Stimulated activated CD8-positive, alpha-beta memory T cell treated with anti-CD3 and anti-CD28 coated beads, Interleukin-12 subunit alpha, Interleukin-12 subunit beta, amount 100 ng/mL, for 4 hours (primary cell): ENCODE measurements around the gene MAP4K4.

Experiments
- DNase-seq: peaks from one replicate; pipeline ENCODE4 v3.0.0-alpha.2; 2020; ENCODE audit warnings: low read depth

MAP4K4 gene

DNA sequence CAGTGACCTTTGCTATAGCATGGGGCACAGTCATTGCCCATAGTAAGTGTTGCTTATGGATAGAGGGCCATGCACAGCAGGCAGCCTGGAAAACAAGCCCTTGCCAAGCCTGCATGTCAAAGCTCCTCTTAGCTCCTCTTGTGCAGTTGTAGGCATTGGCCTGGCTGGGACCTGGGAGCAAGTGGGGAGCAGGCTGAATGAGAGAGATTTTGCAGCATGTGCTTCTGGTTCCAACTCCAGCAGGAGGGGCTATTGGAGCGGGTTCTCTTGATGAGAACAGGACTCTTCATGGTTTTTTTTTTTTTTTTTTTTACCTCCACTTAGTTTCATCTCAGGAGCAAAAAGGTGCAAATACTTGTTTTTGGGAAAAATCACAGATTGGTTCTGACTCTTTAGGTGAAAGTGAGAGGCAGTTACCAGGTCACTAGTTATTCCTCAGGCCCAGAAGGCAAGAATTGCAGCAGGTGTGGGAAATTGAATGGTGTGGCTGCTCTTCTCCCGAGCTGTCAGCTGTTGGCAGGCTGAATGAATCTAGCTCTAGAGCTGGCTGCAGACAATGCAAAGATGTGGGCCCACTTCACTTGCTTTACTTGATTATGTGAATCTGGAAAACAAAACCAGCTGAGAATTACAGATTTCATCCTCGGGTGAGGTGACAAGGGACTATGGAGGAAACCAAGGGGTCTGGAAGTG lies 95.9 kb downstream of the MAP4K4 start:
- DNase-seq: no peak

DNA sequence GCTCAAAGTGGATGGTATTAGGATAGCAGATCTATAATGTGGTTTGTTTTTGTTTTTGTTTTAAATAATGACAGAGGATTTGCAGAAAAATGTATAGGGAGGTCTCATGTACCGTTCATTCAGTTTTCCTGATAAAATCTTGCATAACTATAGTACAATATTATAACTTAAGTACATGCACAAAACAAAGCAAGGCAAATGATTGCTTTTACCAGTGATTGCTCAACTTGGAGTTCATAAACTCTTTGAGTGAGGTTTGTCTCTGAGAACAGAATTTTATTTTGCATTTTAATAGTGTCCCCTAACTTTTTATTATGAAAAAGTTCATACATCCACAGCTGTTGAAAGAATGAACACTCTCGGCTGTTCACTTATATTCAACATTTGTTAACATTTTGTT lies 96.6 kb downstream of the MAP4K4 start:
- no peak for DNase-seq

DNA sequence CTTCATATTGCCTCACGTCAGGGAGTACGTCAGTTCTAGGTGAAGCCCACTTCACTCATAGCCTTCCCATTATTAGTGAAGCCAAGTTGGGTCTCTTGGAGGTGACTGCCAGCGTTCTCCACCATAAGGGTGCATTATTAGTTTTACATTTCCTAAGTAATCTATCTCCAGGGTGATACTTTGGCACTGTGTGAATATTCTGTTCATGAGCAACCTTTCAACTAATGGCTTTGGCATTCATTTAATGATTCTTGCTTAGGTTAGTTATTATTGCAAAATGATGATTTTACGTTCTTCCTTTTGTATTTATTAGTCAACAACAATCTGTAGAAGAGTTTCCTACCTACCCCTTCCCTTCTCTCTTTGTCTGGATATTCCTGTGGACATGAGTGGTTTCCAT lies 97.5 kb downstream of the MAP4K4 start:
- DNase-seq: no peak

DNA sequence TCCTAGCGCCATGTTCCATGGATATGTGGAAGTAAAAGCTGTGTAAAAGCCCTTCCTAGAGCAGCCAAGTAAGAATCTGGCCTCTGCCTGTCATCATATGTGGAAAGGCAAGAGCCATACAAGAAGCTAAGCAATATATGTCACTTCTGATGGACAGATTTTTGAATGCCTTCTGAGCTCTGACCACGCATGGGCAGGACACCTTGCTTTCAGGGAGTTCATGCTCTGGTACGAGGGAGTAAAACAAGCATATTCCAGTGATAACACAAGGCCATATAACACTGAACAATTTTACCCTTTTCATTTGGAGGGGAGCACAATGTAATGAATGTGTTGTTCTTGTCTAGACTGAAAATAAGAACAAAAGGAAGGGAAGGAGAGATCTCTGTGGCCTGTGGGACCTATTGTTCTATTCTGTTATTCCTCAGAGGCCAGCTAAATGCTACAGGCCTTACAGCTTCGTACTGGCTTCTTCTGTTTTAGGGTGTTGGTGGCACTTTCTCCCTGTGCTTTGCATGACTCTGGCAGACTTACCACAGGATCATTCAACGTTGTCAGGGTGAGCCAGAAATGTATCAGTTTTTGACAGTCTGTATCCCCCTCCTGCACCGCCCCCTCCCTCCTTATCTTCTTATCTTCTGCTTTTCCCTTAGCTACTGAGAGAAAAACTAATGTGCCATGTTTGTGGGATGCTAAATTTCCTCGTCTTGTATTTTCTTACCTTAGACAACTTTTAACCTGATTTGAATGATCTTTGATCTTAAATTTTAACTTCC lies 99.5 kb downstream of the MAP4K4 start:
- DNase-seq: no peak

DNA sequence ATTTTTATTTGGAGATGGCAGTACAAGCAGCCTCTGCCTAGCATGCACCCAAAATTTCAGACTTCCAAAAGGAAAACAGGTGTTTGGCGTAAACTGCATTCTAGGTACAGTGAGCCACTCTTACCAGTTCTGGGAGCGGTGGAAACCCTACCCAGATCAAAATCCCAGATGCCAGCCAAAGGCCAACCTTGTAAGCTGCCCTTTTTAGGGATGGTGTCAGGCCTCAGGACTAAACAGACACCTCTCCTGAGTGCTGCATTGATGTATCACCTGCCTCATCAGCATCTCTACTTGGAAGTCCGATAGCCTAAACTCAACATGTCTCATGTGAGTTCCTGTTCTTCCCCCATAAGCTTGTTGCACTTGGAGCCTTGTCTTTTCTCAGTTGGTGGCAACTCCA lies 104.0 kb downstream of the MAP4K4 start:
- no peak for DNase-seq

DNA sequence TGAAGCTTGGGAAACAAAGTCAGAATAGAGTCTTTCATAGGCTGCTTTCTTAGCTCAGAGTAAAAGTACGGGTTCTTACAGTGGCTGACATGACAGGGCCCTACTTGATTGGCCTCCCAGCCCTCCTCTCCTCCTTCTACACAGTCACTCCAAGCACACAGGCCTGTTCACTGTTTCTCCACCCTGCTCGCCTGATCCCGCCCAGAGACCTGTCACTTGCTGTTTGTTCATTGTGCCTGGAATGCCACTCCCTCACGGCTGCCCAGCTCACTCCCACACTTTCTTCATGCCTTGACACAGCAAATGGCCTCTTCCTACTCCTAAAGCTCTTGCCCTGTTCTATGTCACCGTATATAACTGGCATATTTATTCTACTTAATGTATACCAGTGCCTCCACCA lies 104.8 kb downstream of the MAP4K4 start:
- no peak for DNase-seq

DNA sequence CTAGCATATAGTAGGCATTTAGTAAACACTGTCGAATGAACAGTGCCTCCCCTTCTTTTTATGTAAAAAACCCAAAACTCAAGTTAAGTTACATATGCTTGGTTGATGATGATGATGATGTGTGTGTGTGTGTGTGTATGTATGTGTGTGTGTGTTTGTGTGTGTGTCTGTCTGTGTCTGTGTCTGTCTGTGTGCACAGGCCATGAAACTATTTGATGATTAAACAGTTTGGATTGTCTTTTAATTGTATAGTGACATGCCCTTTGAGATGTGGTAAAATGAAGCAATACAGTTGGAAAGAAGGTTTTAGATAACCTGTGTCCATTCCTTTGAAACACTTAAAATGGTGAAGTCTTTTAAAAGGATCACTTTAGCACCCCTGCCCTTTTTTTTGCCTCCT lies 105.6 kb downstream of the MAP4K4 start:
- DNase-seq: no peak

DNA sequence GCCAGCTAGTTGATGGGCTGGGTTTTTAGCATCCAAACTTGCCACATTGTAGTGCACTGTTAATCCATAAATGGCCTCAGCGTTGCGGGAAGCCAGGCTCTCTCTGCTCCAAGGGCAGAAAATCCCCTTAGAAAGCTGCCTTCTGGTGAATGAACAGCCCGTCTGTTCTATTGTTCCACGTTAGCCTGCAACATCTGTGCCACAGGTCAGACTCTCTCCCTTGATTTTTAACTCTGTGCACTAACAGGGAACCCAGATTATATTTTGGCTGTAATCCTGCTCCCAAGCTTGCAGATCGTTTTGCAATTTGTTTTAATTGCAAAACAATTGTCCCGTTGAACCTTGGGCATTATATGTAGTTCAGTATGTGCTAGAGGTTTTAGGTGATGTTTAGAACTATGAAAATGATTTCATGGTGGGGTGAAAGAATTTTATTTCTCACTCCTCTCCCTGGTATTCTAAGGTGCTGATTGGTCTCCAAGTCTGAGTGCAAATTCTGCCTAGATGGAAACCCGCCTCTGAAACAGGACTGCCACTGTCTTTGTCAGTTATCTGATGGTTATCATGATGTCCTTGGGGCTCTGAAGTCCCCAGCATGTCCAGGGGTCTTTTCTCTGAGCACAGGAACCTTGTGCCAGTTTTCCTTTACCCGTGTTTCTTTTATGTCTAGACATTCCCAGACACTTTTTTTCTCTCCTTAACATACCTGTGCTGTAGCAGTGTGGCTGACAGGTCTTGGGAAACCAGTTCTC lies 106.6 kb downstream of the MAP4K4 start:
- DNase-seq: no peak

DNA sequence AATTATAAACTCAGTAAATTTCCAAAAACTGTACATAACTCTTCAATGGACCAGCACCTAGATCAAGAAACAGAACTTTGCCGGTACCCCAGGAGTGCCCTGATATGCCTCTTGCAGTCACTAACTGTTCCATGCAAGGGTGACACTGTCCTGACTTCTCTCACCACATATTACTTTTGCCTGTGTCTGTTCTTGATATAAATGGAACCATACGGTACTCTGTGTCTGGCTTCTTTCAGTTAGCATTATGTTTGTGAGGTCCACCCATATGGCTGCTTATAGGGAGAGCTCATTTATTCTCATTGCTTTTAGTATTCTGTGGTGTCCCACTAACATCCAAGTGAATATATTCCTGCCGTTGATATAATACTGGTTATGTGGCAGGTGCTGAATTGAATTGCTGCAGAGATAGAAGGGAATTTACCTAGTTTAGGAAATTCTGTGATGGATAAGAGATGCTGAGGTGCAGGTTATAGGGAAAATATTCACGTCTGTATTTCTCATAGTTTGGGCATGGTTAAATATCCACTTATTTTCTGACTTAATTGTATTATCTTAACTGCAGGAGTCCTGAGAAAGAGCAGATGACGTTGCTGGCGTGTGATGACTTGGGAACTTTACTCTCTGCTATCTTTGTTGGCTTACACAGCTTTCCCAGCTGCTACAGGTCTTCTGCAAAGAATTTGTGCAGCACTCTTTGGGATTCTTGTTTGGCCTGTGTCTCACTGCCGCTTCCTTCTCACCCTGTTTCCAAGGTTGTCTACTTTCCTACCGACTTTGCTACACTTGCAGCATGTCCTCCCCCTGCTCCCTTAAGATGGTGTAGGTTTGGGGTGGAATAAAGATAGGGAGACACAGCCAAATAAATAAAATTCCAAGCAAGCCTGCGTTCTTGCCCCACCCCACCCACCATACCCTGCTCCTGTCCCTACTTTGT lies 107.9 kb downstream of the MAP4K4 start:
- no peak for DNase-seq

DNA sequence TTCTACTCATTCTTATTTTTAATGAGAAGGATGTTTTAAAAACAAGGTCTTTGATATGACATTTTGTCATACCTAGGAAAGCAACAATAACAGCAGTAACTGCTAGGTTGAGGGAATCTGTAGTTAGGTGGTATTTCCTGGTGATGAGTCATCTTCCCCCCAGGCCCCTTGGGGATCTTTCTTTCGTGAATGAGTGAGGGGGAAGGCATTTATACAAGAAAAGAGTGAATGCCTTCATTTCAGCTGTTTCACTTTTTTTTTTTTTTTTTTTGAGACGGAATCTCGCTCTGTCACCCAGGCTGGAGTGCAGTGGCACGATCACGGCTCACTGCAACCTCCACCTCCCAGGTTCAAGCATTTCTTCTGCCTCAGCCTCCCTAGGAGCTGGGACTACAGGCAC lies 108.6 kb downstream of the MAP4K4 start:
- no peak for DNase-seq

DNA sequence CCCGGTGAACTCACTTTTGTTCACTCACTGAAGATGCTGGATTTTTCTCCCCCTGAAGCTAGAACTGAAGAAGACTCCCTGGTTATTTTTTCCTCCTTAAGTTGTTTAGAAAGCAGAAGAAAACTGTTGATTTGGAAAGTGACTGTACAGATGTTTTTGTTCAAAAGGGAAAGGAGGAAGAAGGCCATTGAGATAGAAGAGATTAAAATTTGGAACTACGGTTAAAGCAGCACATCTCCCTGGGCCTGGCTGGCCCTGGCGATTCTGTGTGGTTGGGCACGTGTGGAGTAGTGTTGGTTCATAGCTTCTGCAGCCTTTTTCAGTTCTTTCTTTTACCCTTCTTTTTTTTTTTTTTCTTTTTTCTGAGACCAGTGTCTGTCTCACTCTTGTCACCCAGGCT lies 109.2 kb downstream of the MAP4K4 start:
- DNase-seq: no peak

DNA sequence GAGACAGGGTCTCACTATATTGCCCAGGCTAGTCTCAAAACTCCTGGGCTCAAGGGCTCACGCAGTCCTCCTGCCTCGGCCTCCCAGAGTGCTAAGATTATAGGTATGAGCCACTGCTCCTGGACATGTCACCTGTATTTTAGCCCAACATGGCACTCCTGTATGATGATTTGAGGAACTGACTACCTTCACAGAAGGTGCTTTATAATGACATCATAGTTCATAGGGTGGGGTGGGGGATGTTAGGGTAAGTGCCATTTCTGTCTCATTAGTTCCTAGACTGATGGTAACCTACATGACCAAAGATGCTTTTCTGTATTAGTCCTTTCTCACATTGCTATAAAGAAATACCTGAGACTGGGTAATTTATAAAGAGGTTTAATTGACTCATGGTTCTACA lies 109.7 kb downstream of the MAP4K4 start:
- no peak for DNase-seq

DNA sequence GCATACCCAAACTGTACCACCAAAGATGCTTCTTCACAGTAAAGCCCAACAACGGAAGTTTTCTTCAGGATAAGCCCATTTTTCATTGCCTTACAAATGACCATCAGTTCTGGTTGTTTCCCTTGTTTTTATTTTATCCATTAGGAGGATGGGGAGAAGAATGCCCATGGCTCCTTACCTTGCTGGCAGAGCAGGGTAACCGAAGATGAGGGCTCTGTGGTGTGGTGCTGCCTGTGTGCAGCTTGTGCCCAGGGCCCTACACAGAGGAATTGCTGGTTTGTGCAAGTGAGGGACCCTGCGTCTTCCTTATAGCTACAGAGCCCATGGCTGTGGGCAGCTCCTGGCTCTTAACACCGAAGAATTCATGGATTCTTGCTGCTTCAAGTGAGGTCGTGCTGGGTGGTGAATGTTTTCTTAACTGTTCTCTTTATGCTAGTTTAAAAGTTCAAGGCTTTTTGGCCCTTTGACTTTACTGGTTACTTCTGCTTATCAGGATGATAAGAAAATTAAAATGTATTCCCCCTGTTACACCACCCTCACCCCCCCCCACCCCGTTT lies 110.6 kb downstream of the MAP4K4 start:
- DNase-seq: no peak

DNA sequence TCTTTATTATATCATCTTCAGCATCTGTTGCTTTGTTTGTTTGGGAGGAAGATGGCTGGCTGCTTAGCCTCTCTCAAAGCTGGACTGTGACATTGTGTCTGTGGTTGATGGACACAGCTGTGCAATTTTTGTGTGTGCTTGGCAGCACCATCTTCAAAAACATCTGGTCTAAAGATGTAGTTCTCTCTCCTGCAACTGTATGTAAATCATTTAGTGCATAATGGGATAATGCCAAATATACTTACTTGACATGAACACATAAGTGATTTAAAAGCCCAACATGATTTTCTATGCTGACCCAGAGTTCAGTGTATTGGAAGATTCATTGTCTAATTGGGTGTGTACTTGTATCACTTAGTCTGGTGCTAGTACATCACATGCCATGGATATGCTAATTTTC lies 112.2 kb downstream of the MAP4K4 start:
- no peak for DNase-seq

DNA sequence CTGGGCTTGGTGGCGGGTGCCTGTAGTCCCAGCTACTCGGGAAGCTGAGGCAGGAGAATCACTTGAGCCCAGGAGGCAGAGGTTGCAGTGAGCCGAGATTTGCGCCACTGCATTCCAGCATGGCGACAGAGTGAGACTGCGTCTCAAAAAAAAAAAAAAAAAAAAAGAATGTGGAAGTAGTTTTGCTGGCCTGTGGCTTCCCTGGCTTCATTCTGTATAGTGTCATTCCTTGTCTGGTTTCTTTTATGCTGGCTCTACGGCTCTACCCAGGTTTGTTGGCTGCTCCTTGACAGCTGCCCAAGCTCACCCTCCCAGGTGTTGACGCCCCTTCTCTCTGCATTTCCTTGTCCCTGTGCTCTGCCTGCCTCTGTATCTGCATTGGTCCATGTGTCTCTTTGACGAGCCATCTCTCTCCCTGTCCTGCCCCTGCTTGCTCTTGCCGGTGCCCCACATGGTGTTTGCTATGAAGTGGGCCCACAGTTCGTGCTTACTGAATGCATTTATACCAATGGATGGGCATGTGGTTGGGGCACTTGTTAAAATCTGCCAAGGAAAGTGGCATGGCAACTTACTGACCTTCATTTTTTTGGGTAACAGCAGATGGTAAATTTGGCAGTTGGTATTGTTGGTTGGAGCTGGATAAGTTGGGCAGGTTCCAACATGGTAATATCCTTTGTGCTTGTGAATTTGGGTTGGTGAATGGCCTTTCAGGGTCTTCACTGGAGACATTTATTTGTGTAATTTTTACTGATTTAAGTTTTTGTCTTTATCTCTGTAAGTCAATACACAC lies 113.9 kb downstream of the MAP4K4 start:
- DNase-seq: no peak

DNA sequence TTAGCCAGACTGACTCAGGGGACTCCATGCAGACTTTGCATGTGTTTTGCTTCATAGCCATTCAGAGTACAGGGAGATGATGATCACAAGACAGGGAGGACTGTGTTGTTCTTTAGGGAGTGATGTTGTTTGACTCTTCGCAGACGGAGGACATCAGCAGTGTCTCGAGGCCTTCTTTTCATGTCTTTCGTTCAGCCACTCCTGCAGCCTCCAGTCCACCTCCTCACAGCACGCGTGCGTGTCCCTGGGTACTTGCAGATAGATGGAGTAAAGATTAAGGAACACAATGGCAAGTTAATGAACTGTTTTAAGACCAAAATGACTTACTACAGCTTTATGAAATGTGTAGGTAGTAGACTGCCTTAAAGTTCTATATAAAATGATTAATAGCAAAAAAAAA lies 114.7 kb downstream of the MAP4K4 start:
- no peak for DNase-seq

DNA sequence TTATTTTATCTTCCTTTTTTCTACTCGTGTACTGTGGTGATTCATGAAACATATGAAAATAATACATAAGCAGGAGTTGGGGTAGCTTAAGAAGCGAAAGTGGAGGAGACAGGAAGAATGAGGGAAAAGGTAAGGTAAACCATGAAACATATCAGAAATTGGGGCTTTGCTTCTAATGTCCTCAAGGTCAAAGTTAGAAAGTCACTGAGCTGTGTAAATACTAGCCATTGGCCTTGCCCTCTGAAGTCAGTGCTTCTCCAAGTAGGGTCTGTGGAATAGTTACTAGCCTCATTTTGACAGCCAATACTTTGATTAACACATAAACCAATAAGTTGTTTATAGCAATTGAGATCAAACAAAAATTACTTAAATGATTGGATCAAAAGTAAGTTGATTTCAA lies 117.2 kb downstream of the MAP4K4 start:
- DNase-seq: no peak

DNA sequence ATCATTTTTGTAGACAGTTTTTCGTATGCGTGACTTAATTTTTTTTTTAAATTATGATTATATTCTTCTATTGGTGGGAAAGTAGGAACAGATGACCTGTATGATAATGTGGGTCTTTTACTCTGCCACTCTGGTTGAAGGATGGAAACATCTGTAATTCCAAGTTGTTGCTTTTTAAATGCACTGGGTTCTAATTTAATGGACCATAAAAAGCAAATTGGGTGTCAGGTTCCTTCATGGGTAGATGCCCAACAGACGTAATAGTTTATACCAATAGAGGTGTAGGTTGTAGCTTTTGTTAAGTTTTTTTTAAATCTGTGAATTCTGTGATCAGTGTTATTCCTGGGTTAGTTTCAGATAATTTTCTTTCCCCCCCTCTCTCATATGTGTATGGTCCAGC lies 117.6 kb downstream of the MAP4K4 start:
- DNase-seq: no peak

DNA sequence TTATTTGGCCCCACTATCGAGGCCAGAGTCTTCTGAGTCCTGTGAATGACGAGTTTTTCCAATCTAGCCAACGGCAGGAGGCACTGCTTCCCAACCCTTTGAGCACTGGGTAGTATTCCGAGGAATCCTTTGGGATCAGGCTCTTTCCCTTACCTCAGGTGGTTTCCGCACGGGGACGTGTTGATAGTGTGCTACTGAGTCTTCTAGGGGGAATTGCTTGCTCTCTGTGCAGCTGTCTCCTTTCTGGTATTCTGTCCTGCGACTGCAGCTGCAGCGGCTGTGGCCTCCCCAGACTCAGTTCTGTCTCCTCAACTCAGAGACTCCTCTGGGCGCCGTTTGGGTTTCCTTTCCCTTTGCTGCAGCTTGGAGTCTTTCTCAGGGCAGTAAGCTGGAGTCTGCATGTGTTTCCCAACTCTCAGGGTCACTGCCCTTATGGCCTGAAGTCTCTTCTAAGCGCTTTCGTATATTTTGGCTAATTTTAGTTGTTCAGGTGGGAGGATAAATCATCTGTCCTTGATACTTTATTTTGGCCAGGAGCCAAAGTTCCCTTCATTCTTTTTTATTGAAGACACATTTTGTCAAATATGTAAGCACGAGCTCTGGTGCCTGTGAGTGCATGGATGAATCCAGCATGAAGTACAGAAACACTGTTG lies 118.4 kb downstream of the MAP4K4 start:
- DNase-seq: no peak

DNA sequence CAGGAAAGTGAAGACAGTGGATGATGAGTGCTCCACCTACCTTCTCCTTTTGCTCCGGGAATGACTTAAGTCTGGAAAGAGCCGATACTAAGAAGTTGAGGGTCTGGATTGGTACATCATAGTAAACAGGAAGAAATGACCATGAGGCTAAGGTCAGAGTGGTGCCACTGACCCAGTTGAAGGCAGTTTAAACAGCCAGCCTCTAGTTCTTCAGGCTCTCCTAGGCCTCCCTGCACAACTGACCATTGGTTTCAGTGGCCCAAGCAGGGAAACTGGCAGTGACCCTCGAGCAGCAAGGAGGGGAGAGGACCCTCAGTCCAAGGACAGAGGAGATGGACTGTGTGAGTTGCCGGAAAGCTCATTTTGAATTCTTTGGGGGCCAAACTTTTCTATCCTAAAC lies 119.1 kb downstream of the MAP4K4 start:
- DNase-seq: no peak
